SK-N-DZ (cell line): ENCODE data around the gene SKIDA1.

Source experiments
- DNase-seq: peaks from one replicate; pipeline ENCODE4 v3.0.0-alpha.2; 2015; ENCODE audit warnings: low spot score
- small RNA-seq, 2 experiments: library from RNA; depleted of rRNA; stranded (forward); fragments of <200 nt; gene quantifications; one replicate each; pipeline ENCODE3, GENCODE V24; 2014

The SKIDA1 gene

GRCh38 chr10:21487416-21488180 lies 37.9 kb downstream of the SKIDA1 start:
- DNase-seq = no peak

- no peak for DNase-seq
These were observed 42.7 kb downstream of the SKIDA1 start for GRCh38 chr10:21482821-21483220.

GRCh38 chr10:21481407-21481806 lies 44.1 kb downstream of the SKIDA1 start:
- DNase-seq = no peak

GRCh38 chr10:21479570-21480315 lies 45.7 kb downstream of the SKIDA1 start:
- no peak for DNase-seq

GRCh38 chr10:21475393-21475792 lies 50.1 kb downstream of the SKIDA1 start:
- DNase-seq = no peak

GRCh38 chr10:21473541-21473940 lies 51.9 kb downstream of the SKIDA1 start:
- DNase-seq = no peak

- DNase-seq = no peak
These were observed 52.3 kb downstream of the SKIDA1 start for GRCh38 chr10:21473135-21473534.

- DNase-seq = no peak
These were observed 57.4 kb downstream of the SKIDA1 start for GRCh38 chr10:21468086-21468485.

- DNase-seq = no peak
These were observed 57.8 kb downstream of the SKIDA1 start for GRCh38 chr10:21467633-21468032.

- DNase-seq = no peak
These were observed 61.3 kb downstream of the SKIDA1 start for GRCh38 chr10:21464134-21464533.

Small RNA genes lying within 50 kb of the gene (small RNA-seq; reads per million reads assigned to genes)
- gene MIR1915 = 0 to 0.05 reads per million in 2 experiments
- 0 reads per million in 2 experiments for gene RF00019
- gene RNU6-306P = 0 reads per million in 2 experiments
